Kidney (tissue), 22 donors: Measurements from ENCODE around the gene SLC38A11. TPM values are rescaled to one million over a fixed set of nuclear protein-coding genes. Genes with fewer than 3 reads are reported as not detected.
"Not testable (repeated sequence)": the region's sequence is repeated elsewhere in the genome, so short reads cannot be mapped to it uniquely, and the experiment has no call there.

Experiments
- DNase-seq, 5 donors: peaks; one replicate each; pipeline ENCODE4 v3.0.0-alpha.2; 2013 to 2020
- FAIRE-seq: peaks from 2 replicates; lab custom pipeline; 2012; peaks lifted over from hg19 to GRCh38; lab: Jason Lieb, UNC
- H3K27ac ChIP-seq, 2 donors: one replicate each; pipeline ENCODE4 v1.7.0; 2013; ENCODE audit warnings: low read depth in 2 of 2, low read length in 2 of 2, inconsistent platforms in 1 of 2
- H3K27me3 ChIP-seq: one replicate; pipeline ENCODE4 v1.7.1; 2013; ENCODE audit warnings: low read length, inconsistent platforms; ENCODE audit not compliant: control insufficient read depth, insufficient read depth
- H3K36me3 ChIP-seq, 3 donors: one replicate each; pipeline versions ENCODE4 v1.7.0 to v1.7.1; 2013; ENCODE audit warnings: low read length in 3 of 3, control low read depth in 1 of 3, inconsistent platforms in 1 of 3; ENCODE audit not compliant: insufficient read depth in 3 of 3, control insufficient read depth in 2 of 3
- H3K4me1 ChIP-seq, 3 donors: one replicate each; pipeline versions ENCODE4 v1.7.0 to v1.7.1; 2013; ENCODE audit warnings: low read length in 3 of 3, inconsistent platforms in 1 of 3, low read depth in 1 of 3; ENCODE audit not compliant: control insufficient read depth in 2 of 3, insufficient read depth in 2 of 3
- H3K4me3 ChIP-seq, 3 donors: one replicate each; pipeline versions ENCODE4 v1.7.0 to v1.8.1; 2013; ENCODE audit warnings: low read length in 3 of 3, control low read depth in 1 of 3, inconsistent platforms in 1 of 3
- H3K9ac ChIP-seq, 3 donors: one replicate each; pipeline versions ENCODE4 v1.7.0 to v1.7.1; 2013; ENCODE audit warnings: low read length in 3 of 3, control low read depth in 1 of 3, inconsistent platforms in 1 of 3
- H3K9me3 ChIP-seq, 3 donors: one replicate each; pipeline versions ENCODE4 v1.7.0 to v1.7.1; 2013; ENCODE audit warnings: low read length in 3 of 3, control low read depth in 1 of 3, inconsistent platforms in 1 of 3; ENCODE audit not compliant: control insufficient read depth in 2 of 3, insufficient read depth in 1 of 3
- intact Hi-C: fragments of 100-400 bp; cut with DNase I; formaldehyde crosslinking; loops from one replicate; pipeline ENCODE4 v1.11.1; 2022
- long read RNA-seq, 10 donors: library from polyadenylated mRNA in 1 of 10; unstranded in 1 of 10; transcript quantifications; one replicate each; pipeline ENCODE4 v2.0.0 and lab custom pipeline, GENCODE V29; 2021 to 2026
- polyA plus RNA-seq: library from polyadenylated mRNA; stranded (reverse); fragments of 350-450 nt; fragmentation: Illumina TruSeq; extraction: RNeasy Lipid Tissue Mini Kit (QIAGEN cat#74804); gene quantifications from one replicate; pipeline ENCODE4 v1.2.3, GENCODE V29; 2014; ENCODE audit warnings: low read depth, low replicate concordance; ENCODE audit not compliant: insufficient read depth
- total RNA-seq: library from RNA; stranded (reverse); fragmentation: NEBNext Ultra II Directional; extraction: Animal tissue kit (Norgen Biotek cat#: 25700); gene quantifications from one replicate; pipeline ENCODE4 v1.2.1, GENCODE V29; 2021
- TF ChIP-seq, protein P1 (sequence below): IDR thresholded peaks from 3 replicates; pipeline ENCODE4 v1.5.1; 2012; ENCODE audit warnings: mild to moderate bottlenecking, moderate library complexity, borderline replicate concordance; ENCODE audit not compliant: insufficient read depth; ENCODE audit errors: extremely low read depth
- donor health status: control.
- donor health status: control.
- donor health status: control.
- donor health status: control.
- donor health status: control.
- donor health status: DM: yes; HTN: yes; CAD: no.
- donor health status: Normal renal cell carcinoma (clear cell type).

The SLC38A11 gene, protein sequence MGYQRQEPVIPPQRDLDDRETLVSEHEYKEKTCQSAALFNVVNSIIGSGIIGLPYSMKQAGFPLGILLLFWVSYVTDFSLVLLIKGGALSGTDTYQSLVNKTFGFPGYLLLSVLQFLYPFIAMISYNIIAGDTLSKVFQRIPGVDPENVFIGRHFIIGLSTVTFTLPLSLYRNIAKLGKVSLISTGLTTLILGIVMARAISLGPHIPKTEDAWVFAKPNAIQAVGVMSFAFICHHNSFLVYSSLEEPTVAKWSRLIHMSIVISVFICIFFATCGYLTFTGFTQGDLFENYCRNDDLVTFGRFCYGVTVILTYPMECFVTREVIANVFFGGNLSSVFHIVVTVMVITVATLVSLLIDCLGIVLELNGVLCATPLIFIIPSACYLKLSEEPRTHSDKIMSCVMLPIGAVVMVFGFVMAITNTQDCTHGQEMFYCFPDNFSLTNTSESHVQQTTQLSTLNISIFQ
- total RNA-seq: 20.0 TPM
- polyA plus RNA-seq: 6.5 TPM
- long read RNA-seq, donor 1: 0 reads
- long read RNA-seq, donor 2: 0 reads
- long read RNA-seq, donor 3: 0 reads
- long read RNA-seq, donor 4: 0 reads
- long read RNA-seq, donor 5: 0 reads
- long read RNA-seq, donor 6: 0 reads
- long read RNA-seq, donor 7, partial matches to known transcripts: 0 of 7 reads
- long read RNA-seq, donor 7, other reads (novel, unspliced or antisense): 7 of 7 reads
- long read RNA-seq, donor 8: 0 reads
- long read RNA-seq, donor 9: 0 reads
- long read RNA-seq, donor 10: 0 reads

DNA sequence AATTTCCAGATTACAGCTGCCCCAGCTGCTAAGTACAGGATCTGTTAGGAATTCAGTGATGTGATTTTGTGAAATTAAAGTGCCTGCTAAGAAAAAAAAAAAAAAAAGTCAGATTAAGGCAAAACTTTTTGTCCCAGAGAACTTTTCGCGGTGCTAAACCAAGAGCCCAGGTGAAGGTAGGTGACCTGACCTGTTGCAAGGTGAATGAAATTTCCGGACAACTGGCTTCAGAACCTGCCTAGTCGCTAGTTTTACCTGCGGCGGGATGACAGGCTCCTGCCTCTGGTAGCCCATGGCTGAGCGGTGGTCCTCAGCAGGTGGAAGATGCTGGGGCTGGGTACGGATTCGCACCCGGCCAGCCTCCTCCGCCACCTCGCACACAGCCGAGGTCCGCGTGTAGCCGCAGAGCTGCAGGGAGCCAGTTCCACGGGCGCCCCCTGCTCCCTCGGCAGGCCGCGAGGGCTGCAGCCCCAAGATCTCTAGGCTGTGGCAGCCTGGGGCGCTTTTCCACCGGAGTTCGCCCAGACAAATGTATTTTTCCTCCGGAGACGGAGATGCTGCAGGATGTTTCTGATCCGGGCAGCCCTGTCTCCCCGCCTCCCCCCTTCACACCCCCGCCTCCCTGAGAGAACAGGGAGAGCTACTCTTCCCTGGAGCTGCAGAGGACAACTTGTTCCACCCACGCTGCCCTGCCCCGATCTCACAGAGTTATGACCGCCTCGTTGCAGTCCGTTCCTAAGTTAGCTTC, at the start of gene SLC38A11:
TSS of gene SLC38A11 (minus strand) at position 572 of the 748 bp plus-strand sequence. CDS start at position 294, 278 bp downstream.
- no peak for FAIRE-seq
- TF ChIP-seq, protein P1, sequence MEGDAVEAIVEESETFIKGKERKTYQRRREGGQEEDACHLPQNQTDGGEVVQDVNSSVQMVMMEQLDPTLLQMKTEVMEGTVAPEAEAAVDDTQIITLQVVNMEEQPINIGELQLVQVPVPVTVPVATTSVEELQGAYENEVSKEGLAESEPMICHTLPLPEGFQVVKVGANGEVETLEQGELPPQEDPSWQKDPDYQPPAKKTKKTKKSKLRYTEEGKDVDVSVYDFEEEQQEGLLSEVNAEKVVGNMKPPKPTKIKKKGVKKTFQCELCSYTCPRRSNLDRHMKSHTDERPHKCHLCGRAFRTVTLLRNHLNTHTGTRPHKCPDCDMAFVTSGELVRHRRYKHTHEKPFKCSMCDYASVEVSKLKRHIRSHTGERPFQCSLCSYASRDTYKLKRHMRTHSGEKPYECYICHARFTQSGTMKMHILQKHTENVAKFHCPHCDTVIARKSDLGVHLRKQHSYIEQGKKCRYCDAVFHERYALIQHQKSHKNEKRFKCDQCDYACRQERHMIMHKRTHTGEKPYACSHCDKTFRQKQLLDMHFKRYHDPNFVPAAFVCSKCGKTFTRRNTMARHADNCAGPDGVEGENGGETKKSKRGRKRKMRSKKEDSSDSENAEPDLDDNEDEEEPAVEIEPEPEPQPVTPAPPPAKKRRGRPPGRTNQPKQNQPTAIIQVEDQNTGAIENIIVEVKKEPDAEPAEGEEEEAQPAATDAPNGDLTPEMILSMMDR: no peak
- peaks cover 0 to 2% (median 0%) of the 10 kb centered on the region in 3 donors for H3K4me1 ChIP-seq
- peak within 1 kb of the TSS in 2 of 3 donors; percentile 66 to 68 for H3K4me3 ChIP-seq
- H3K27ac ChIP-seq: peak within 1 kb of the TSS in 1 of 2 donors; percentile 55
- H3K9ac ChIP-seq: peak within 1 kb of the TSS in 2 of 3 donors; percentile 26 to 27
- intact Hi-C loops: no loop called here
- DNase-seq: peak; percentile 26 to 76 (median 39)
- H3K27me3 ChIP-seq: peaks cover 2% of the 10 kb centered on the region
- H3K36me3 ChIP-seq: peaks cover 0 to 3% (median 0%) of the 10 kb centered on the region in 3 donors
- no peaks in the 10 kb centered on the region for H3K9me3 ChIP-seq

DNA sequence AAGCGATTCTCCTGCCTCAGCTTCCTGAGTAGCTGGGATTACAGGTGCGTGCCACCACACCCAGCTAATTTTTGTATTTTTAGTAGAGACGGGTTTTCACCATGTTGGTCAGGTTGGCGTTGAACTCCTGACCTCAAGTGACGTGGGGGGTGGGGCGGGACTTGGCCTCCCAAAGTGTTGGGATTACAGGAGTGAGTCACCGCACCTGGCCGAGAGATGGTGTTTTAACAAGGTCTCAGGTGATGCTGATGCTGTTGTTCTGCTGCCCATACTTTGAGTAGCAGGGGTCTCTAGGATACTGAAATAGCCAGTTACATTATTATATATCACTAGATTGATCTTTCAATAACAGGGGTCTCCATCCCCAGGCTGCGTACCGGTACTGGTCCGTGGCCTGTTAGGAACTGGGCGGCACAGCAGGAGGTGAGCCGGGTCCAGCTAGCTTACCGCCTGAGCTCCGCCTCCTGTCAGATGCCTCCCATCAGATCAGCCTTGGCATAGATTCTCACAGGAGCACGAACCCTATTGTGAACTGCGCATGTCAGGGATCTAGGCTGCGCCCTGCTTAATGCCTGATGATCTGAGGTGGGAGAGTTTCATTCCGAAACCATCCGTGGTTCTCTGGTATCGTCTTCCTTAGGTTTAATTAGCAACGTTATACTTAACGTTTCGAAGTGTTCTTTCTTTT, 48.3 kb upstream of the SLC38A11 start:
- no peak overlapping the region for H3K27ac ChIP-seq
- intact Hi-C loops: no loop called here
- no peaks in the 10 kb centered on the region for H3K9me3 ChIP-seq
- H3K4me1 ChIP-seq: peaks cover 0 to 10% (median 4%) of the 10 kb centered on the region in 3 donors
- FAIRE-seq (no peak), DNase-seq (no peak)
- no peak overlapping the region for H3K4me3 ChIP-seq
- TF ChIP-seq, protein P1: no peak
- H3K36me3 ChIP-seq: no peaks in the 10 kb centered on the region
- no peak overlapping the region for H3K9ac ChIP-seq
- no peaks in the 10 kb centered on the region for H3K27me3 ChIP-seq

DNA sequence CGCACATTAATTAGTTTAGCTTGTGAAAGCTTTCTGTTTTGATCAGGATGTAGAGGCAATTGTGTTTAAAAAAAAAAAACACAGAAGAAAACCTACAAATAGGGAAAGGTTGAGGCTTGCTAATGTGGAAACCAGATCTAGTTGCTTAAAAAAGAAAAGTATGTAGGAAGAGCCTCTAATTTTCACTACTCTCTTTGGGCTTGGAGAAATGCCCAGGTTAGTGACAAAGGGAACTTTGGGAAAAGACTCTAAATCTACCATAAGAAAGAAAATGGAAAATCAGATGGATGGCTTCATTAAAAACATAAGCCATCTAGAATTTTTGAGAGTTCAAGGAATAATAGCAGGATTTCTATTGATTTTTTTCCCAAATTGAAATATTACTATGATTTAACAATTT, 47.3 kb upstream of the SLC38A11 start:
- intact Hi-C loops: no loop called here
- TF ChIP-seq, protein P1: no peak
- Histone ChIP-seq H3K9me3 (no peaks in the 10 kb centered on the region), H3K4me1 (peaks cover 0 to 3% (median 2%) of the 10 kb centered on the region in 3 donors), H3K9ac (no peak overlapping the region), H3K36me3 (no peaks in the 10 kb centered on the region), H3K4me3 (no peak overlapping the region), H3K27ac (no peak overlapping the region), H3K27me3 (no peaks in the 10 kb centered on the region)
- no peak for DNase-seq
- FAIRE-seq: no peak

DNA sequence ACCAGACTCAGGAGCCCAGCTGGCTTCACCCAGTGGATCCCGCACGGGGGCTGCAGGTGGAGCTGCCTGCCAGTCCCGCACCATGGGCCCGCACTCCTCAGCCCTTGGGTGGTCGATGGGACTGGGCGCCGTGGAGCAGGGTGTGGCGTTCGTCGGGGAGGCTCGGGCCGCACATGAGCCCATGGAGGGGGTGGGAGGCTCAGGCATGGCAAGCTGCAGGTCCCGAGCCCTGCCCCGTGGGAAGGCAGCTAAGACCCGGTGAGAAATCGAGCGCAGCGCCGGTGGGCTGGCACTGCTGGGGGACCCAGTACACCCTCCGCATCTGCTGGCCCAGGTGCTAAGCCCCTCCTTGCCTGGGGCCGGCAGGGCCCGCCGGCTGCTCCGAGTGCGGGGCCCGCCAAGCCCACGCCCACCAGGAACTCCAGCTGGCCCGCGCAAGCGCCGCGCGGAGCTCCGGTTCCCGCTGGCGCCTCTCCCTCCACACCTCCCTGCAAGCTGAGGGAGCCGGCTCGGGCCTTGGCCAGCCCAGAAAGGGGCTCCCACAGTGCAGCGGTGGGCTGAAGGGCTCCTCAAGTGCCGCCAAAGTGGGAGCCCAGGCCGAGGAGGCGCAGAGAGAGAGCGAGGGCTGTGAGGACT, 39.5 kb upstream of the SLC38A11 start:
- H3K4me3 ChIP-seq, H3K27ac ChIP-seq, H3K4me1 ChIP-seq, intact Hi-C loops, FAIRE-seq, H3K27me3 ChIP-seq, H3K9ac ChIP-seq, H3K36me3 ChIP-seq, H3K9me3 ChIP-seq: not testable (repeated sequence)
- peak in 1 of 5 donors; percentile 70 for DNase-seq
